Pons (tissue), 1 donor: ENCODE results near the gene TMEM132C.

Experiments
- DNase-seq: peaks from one replicate; pipeline ENCODE4 v3.0.0-alpha.2; 2016; ENCODE audit warnings: low spot score

The TMEM132C gene

DNA sequence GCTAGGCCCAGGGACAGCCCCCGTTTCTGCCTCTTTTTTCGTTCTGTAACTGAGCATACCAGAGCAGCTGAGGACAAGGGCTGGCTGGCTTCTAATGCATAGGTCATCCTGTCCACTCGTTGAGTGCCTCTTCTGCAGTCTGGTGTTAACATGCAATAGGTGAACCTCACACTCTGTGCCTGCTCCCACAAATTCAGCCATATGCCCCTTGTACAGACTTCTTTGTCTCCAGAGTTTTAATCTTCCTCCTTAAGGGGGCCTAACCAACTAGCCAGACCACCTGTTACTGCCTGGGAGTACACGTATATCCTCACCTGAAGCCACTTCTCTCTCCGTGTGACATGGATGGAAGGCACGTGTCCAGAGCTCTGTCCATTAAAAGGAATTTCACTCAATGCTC is 445.7 kb downstream of the TMEM132C start:
- DNase-seq, result no peak

DNA sequence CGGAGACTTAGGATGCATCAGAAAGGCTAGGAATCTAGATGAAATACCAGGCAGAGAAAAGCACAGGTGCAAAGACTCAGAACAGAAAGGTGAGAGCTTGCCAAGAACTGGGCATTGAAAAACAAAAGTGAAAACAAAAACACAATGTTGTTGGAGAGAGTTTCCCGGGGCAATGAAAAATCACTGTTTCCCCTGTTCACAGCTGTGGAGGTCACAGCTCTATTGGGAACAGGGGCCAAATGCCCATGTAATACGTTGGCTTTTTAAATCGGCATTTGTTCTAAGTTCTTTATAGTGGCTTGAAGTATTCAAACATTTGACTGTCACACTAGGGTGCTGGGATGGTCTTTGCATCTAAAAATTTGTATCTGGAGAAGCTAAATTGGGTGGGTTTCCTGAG is 448.5 kb downstream of the TMEM132C start:
- DNase-seq, result no peak

DNA sequence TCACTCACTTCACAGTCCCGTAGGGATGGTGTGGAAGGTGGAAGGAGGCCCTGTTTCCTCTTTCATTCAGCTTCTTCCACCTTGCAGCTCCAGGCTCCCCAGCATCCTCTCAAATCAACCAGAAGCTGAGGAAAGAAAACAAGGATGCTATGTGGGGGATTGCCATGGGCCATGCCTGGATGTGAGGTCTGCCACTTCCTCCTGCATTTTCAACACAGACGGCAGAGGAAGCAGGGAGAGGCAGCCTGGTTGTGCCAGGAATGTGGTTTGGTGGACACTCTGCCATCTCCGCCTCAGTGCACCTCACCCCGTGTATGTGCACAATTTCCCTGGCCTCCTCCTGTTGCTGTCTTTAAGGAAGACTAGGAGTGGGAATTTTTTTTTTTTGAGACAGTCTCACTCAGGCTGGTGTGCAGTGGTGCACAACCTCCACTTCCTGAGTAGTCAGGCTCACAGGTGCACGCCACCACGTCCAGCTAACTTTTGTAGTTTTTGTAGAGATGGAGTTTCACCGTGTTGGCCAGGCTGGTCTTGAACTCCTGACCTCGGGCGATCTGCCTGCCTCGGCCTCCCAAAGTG is 457.6 kb downstream of the TMEM132C start:
- no peak for DNase-seq

DNA sequence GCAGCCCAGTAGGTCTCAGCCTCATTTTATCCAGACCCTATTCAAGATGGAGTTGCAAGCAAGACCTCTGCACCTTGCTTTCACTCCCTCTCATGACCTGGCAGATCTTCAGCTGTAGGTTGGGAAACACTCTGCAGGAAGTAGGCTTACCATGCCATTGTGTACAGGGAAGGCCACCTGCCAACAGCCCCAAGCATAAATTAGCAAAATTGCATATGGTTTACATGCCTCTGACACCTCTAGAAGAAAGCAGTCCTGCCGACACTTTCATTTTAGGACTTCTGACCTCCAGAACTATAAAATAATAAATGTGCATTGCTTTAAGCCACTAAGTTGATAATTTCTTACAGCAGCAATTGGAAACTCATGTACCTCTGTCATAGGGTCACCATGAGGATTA is 459.9 kb downstream of the TMEM132C start:
- DNase-seq, result no peak

DNA sequence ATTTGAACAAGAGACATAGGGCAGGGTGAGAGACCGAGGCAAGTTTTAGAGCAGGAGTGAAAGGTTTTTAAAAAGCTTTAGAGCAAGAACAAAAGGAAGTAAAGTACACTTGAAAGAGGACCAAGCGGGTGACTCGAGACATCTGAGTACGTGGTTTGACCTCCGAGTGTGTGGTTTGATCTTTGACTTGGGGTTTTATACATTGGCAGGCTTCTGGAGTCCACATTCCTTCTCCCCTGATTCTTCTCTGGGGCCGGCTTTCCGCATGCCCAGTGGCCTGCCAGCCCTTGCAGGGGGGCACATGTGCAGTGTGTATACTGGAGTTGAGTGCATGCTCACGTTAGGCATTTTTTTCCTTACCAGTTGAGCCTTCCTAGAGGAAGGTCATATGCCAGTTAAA is 460.5 kb downstream of the TMEM132C start:
- DNase-seq, result no peak

DNA sequence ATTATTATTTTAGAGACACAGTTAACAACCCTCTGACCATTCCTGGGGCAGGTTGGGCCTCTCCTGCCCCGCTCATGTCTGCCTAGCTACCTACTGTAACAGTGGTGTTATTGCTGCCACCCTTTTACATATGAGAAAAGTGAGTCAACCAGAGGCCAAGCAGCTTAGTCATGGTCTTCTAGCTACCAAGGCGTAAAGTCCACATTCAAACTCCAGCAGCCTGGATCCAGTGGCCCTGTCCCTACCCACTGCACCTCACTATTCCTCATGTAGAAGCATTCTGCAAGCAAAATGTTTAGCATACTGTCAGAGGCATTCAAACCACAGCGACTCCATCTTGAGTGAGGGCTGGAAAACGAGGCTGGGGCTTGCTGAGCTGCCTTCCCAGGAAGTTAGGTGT is 461.0 kb downstream of the TMEM132C start:
- no peak for DNase-seq

DNA sequence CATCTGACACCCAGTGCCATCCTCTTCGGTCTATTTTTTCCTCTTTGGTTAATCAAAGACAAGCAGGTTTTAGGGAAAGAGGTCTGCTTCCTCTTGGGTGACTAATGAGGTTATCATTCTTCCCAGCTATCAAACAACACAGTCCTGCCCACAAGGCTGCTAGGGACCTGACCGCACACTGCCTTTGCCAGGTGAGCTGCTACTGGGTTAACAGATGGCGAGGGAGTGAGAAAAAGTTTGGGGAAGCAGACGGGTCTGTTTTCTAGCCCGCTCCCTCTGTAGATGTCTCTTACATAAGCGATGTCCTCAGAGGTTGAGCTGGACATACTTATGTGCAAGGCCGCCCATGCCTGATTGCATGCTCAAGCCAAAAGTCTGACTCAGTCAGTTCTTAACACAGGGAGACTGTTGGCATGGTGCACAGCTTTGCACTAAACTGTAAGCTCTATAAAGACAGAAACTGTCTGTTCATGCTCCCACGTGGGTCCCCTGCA is 462.7 kb downstream of the TMEM132C start:
- DNase-seq, result no peak

DNA sequence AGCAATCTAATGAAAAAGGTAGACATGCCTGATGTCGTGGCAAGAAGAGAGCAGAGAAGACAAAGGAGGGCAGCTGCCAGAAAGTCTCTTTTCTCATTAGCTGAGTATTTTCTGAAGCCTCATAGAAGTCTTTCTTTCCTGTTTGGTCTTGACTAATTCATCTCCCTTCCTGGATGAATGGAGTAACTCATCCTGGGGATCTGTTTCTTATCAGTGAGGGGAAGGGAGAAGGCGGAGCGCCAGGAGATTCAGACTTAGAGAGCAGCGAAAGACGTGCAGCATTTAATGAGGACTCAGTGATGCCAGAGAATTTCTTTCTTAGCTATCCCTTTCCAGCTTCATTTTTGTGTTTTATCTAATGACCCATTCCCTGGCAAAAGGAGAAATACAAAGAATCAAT is 467.4 kb downstream of the TMEM132C start:
- DNase-seq, result no peak

DNA sequence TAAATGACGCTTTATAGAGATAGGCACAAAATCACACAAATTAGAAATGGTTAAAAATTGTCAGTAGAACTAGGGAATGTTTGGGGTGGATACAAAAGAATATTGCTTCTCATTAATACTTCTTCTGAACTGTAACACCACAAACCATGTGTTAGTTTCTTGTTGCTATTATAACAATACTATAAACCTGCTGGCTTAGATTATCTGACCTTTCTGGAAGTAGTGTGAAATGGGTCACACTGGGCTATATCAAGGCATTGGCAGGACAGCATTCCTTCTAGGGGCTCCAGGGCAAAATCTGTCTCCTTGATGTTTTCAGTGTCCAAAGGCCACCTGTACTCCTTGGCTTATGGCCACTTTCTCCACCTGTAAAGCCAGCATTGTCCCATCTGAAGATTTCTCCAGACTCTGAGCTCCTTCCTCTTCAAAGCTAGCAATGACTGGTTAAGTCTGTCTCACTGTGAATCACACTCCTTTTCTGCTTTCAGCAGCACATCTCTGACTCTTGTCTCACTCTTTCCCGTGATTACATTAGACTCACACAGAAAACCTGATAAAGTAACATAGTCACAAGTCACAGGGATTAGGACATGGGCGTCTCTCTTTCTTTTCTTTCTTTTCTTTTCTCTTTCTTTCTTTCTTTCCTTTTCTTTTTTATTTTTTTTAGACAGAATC is 470.5 kb downstream of the TMEM132C start:
- no peak for DNase-seq

DNA sequence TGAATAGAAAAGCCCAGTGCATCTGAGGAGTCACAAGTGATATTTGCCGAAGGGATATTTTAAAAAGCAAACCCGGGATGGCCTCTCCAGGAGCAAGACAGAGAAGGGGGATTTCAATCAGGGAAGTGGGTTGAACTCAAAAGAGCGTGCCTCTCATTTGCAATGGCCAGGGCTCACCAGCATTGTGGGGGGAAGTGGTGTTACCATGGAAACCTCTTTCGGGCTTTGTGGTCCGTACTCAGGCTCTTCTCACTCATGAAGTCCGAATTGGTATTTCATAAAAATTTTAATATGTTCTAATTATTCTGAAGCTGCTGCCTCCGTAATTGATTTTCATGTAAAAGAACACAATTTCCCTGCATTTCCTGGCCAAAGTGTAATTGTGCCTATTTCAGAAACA is 476.9 kb downstream of the TMEM132C start:
- DNase-seq, result no peak

DNA sequence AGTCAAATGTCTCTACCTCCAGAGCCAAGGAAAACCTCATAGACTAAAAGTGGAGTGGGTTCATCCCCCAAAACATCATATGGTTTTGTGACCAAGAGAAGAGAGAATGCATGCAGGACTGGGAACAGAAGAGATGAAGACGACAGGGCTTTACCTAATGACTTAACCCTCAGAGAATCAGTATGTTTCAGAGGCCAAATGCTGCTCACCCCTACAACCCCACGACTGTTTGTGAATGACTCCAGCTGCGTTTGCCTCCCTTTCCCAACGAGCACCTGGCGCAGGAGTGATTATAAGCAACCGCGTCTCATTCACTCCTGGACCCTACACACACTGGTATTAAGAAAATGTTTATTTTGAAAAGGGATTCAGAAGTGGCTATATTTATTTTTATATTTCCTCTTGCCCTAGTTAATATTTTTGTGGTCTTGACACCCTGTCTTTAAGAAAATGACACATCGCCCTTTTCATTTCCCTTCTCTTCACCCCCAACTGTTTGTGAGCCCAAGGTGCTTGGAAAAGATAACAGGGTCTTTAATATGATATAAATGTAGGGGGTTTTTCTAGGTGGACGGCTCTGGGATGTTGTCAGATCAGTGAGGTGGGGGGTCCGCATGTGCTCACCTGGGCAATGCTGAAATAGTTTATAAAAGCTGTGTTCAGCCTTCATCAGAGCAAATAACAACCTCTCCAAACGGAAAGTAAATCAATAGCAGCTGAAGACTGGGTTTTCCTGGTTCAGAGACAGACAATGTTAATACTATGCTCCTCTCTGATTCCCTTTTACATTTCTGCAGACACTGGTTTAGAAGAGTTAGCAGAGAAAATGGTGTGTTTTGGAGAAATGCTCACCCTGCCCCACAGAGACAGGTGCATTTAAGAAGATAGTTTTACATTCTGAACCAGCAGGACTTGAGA is 479.1 kb downstream of the TMEM132C start:
- no peak for DNase-seq

DNA sequence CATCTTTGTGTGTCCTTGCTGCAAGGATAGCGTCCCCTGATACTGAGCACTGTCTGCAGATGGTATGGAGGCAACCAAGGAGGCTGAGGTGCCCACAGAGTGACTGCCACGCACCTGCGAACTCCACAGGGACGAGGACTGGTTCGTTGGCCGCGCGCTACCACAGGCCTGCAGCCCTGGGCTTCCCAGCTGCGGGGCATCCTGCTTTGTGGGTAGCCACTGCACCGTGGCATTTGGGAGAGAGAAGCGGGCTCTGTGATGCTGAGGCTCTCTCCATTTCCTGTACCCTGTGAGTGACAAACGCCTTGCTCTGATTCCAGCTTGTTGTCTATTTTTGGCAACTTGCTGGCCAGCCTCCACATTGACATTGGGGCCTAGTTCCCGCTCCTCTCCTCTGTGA is 480.5 kb downstream of the TMEM132C start:
- DNase-seq, result no peak

DNA sequence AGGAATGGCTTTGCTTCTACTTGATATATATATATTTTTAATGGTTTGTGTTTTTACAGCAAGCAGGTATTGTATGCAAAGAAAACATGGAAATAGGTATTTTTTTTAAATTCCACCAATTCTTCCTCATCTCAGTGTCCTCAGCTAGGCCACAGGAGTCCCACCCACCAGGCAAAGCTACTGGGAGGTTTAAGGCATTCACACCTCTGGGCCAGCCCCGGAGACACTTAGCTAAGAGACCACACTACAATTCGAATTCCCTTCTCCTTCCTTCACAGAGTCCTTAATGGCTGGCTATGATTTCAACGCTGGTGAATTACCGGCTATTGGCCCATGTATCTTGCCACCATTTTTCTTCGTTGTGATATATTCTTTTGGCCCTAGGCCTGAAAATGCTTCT is 485.4 kb downstream of the TMEM132C start:
- DNase-seq, result no peak

DNA sequence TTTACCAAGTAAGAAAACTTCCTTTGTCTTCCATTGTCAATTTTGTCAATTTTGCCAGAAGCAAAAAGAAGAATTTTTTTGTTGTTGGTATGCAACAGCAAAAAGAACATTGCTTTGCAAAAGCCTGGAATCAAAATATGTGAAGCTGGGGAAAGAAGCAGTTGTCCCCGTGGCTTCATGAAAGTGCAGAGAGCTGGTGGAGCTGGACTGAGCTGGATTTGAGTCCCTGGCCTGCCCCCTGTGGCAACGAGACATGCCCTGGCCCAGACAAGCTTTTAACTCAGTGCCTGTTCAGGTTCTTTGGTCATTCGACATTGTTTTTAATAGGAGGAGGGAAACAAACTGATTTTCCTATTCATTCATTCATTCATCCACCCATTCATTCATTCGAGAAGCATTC is 486.5 kb downstream of the TMEM132C start:
- DNase-seq, result no peak

DNA sequence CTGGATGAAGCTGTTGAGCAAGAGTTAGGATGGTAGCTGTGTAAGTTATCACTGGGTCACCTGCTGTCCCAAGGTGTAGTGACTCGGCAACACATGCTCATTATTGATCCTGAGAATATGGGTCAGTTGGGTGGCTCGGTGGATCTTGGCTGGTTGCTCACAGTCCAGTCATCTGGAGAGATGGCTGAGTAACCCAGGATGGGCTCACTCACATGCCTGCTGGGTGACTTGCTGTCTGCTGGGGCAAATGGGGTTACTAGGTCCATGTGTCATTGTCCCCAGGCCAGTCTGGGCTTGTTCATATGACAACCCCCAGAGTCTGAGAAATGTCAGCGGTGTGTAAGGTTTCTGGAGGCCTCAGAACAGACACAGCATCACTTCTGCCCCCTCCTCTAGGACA is 487.3 kb downstream of the TMEM132C start:
- no peak for DNase-seq

DNA sequence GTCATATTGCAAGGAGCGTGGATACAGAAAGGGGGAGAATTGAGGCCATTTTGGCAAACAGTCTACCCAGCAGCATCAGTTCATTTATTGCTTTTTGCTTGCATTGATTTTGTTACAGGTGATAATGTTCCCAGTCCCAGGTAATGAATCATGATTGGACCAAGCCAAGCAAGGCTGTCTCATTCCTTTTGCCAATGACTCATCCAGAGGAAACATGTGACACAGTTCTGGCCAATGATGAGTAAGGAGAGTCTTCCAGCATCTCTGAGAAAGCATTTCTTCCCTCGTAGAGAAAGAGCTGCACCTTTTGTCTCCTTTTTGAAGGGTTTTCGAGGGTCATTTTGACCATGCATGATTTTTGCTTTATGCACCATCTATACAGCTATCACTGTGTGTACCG is 488.6 kb downstream of the TMEM132C start:
- no peak for DNase-seq
